Psoas muscle (tissue), 8 donors: ENCODE measurements around the gene IRF8. TPM values are rescaled to one million over a fixed set of nuclear protein-coding genes. Genes with fewer than 3 reads are reported as not detected.

Experiments
- ATAC-seq, 4 donors: fragments of 200-7000 bp; cut with Tn5 transposase; one replicate each; pipeline ENCODE4 v1.9.1; 2020; ENCODE audit warnings: moderate library complexity in 3 of 4, mild to moderate bottlenecking in 2 of 4
- DNase-seq, 2 donors: peaks; one replicate each; pipeline ENCODE4 v3.0.0-alpha.2; 2020
- H3K27ac ChIP-seq: fragments of 200-600 bp; one replicate; pipeline ENCODE4 v1.8.0; 2022
- H3K27me3 ChIP-seq, 3 donors: fragments of 200-600 bp in 1 of 3; one replicate each; pipeline versions ENCODE4 v1.6.1 to v1.8.0; 2013 to 2022; ENCODE audit warnings: low read length in 2 of 3, mild to moderate bottlenecking in 2 of 3, moderate library complexity in 1 of 3; ENCODE audit not compliant: insufficient read depth in 3 of 3
- H3K36me3 ChIP-seq, 2 donors: fragments of 200-600 bp in 1 of 2; one replicate each; pipeline versions ENCODE4 v1.6.1 to v1.8.0; 2013 to 2022; ENCODE audit warnings: low read depth in 1 of 2, mild to moderate bottlenecking in 1 of 2, moderate library complexity in 1 of 2; ENCODE audit not compliant: insufficient read depth in 1 of 2
- H3K4me1 ChIP-seq: fragments of 200-600 bp; one replicate; pipeline ENCODE4 v1.8.0; 2022
- H3K4me3 ChIP-seq: fragments of 200-600 bp; one replicate; pipeline ENCODE4 v1.8.0; 2022; ENCODE audit warnings: mild to moderate bottlenecking
- H3K9me3 ChIP-seq: fragments of 200-600 bp; one replicate; pipeline ENCODE4 v1.8.0; 2022
- CTCF ChIP-seq: fragments of 200-600 bp; IDR thresholded peaks from one replicate; pipeline ENCODE4 v1.8.0; 2022; ENCODE audit warnings: antibody characterized with exemption
- WGBS, 3 donors: extraction: QIAGEN DNeasy Blood & Tissue Kit; methylation state at CpG; one replicate each; pipeline versions ENCODE4 v1.1.6 to v1.1.7; 2013; 5-methylcytosine and 5-hydroxymethylcytosine counted together
- intact Hi-C, 2 donors: fragments of 100-400 bp; cut with DNase I; formaldehyde crosslinking; loops; one replicate each; pipeline versions ENCODE4 v1.11.0 to v1.14.2; 2022
- polyA plus RNA-seq, 3 donors: library from polyadenylated mRNA; stranded (reverse); fragments of 200-250 nt; gene quantifications; one replicate each; pipeline ENCODE4 v1.2.3, GENCODE V29; 2013
- total RNA-seq, 4 donors: library from RNA; stranded (reverse); fragmentation: NEBNext Ultra II Directional in 2 of 4; extraction: Animal tissue kit (Norgen Biotek cat#: 25700) in 2 of 4; gene quantifications; one replicate each; pipeline versions ENCODE4 v1.2.1 to v1.2.4, GENCODE V29; 2021 to 2023
- donor health status: healthy with polysubstance abuse.
- donor health status: DM: no; HTN: no; CAD: no; lungs with moderate emphysema.
- donor health status: Bipolar disorder and iron deficiency.
- donor health status: healthy.
- donor health status: DM: yes; HTN: yes; CAD: no.
- donor health status: DM: no; HTN: no; CAD: no.
- donor health status: DM: no; HTN: no; CAD: no.
- donor health status: DM: yes; HTN: yes; CAD: no.

Gene IRF8
- total and polyA plus RNA-seq, 7 donors = 0.23 to 2.8 (median 1.1) TPM

- Histone ChIP-seq H3K9me3 (no peaks in the 10 kb centered on the region), H3K27me3 (peaks cover 0 to 9% (median 2%) of the 10 kb centered on the region in 3 donors), H3K4me1 (no peaks in the 10 kb centered on the region), H3K36me3 (no peaks in the 10 kb centered on the region), H3K27ac (no peak overlapping the region), H3K4me3 (no peak overlapping the region)
- intact Hi-C loops = no loop called here
- TF ChIP-seq CTCF = no peak
- ATAC-seq (no peak), DNase-seq (no peak)
- WGBS, 3 donors = 74 to 80% (median 76%) methylated on average over 20 of the region's 20 CpGs
Observed at GRCh38 chr16:85916141-85916890, 17.4 kb downstream of the IRF8 start.

- Histone ChIP-seq H3K4me3 (no peak overlapping the region), H3K36me3 (no peaks in the 10 kb centered on the region), H3K27ac (no peak overlapping the region), H3K9me3 (no peaks in the 10 kb centered on the region), H3K4me1 (no peaks in the 10 kb centered on the region), H3K27me3 (peaks cover 0 to 5% (median 2%) of the 10 kb centered on the region in 3 donors)
- WGBS, 3 donors = 81 to 86% (median 83%) methylated on average over 6 of the region's 6 CpGs
- intact Hi-C loops = no loop called here
- no peak for TF ChIP-seq CTCF
- no peak for DNase-seq
- no peak for ATAC-seq
Observed at GRCh38 chr16:85917012-85917411, 18.1 kb downstream of the IRF8 start.

- 78 to 87% (median 82%) methylated on average over 6 of the region's 6 CpGs for WGBS, 3 donors
- no peaks in the 10 kb centered on the region for H3K36me3 ChIP-seq
- H3K27me3 ChIP-seq = peaks cover 0 to 3% (median 2%) of the 10 kb centered on the region in 3 donors
- H3K9me3 ChIP-seq = no peaks in the 10 kb centered on the region
- H3K4me3 ChIP-seq = no peak overlapping the region
- H3K4me1 ChIP-seq = no peaks in the 10 kb centered on the region
- DNase-seq (no peak), ATAC-seq (no peak)
- intact Hi-C loops = no loop called here
- H3K27ac ChIP-seq = no peak overlapping the region
- no peak for TF ChIP-seq CTCF
Observed at GRCh38 chr16:85917959-85918358, 19.0 kb downstream of the IRF8 start.

- Histone ChIP-seq H3K9me3 (no peaks in the 10 kb centered on the region), H3K4me3 (no peak overlapping the region), H3K27ac (no peak overlapping the region), H3K27me3 (peaks cover 0 to 7% (median 2%) of the 10 kb centered on the region in 3 donors), H3K4me1 (no peaks in the 10 kb centered on the region), H3K36me3 (no peaks in the 10 kb centered on the region)
- ATAC-seq (no peak), DNase-seq (no peak)
- WGBS, 3 donors = 93 to 96% (median 94%) methylated on average over 30 of the region's 30 CpGs
- intact Hi-C loops = no loop called here
- no peak for TF ChIP-seq CTCF
Observed at GRCh38 chr16:85918436-85918835, 19.5 kb downstream of the IRF8 start.
